Thyroid gland (tissue), 4 donors: ENCODE measurements around the gene GRIFIN. TPM values are rescaled to one million over a fixed set of nuclear protein-coding genes. Genes with fewer than 3 reads are reported as not detected.

Experiments used
- DNase-seq, 2 donors: peaks; one replicate each; pipeline ENCODE4 v3.0.0-alpha.2; 2019
- H3K27ac ChIP-seq, 3 donors: fragments of 200-600 bp; sonication (generic); 1 replicate in 2 of 3; 2 replicates in 1 of 3; pipeline ENCODE4 v1.5.1; 2016 to 2019; ENCODE audit warnings: mild to moderate bottlenecking in 1 of 3, moderate library complexity in 1 of 3
- H3K27me3 ChIP-seq: fragments of 200-600 bp; sonication (generic); one replicate; pipeline ENCODE4 v1.5.1; 2019
- H3K36me3 ChIP-seq, 2 donors: fragments of 200-600 bp; sonication (generic); one replicate each; pipeline ENCODE4 v1.5.1; 2016 to 2019
- H3K4me1 ChIP-seq, 2 donors: fragments of 200-600 bp; sonication (generic); one replicate each; pipeline ENCODE4 v1.5.1; 2017 to 2019
- H3K4me3 ChIP-seq, 3 donors: fragments of 200-600 bp; sonication (generic); replicated peaks in 1 of 3; 1 replicate in 2 of 3; 2 replicates in 1 of 3; pipeline ENCODE4 v1.5.1; 2016; ENCODE audit warnings: mild to moderate bottlenecking in 1 of 3
- H3K9me3 ChIP-seq: fragments of 200-600 bp; sonication (generic); one replicate; pipeline ENCODE4 v1.5.1; 2017
- CTCF ChIP-seq, 6 experiments: fragments of 200-600 bp in 3 of 6; fragments of 450-650 bp in 3 of 6; sonication (generic) in 3 of 6; IDR thresholded peaks; one replicate each; pipeline ENCODE4 v1.5.1; 2016 to 2019; ENCODE audit warnings: antibody characterized with exemption in 6 of 6, mild to moderate bottlenecking in 2 of 6, inconsistent platforms in 1 of 6, moderate library complexity in 1 of 6
- POLR2A ChIP-seq, 2 donors: fragments of 450-650 bp; IDR thresholded peaks; one replicate each; pipeline ENCODE4 v1.6.1; 2017; ENCODE audit warnings: antibody characterized with exemption in 2 of 2, mild to moderate bottlenecking in 2 of 2, moderate library complexity in 1 of 2
- WGBS, 2 donors: methylation state at CpG; one replicate each; pipeline ENCODE4 v1.1.5; 2017; 5-methylcytosine and 5-hydroxymethylcytosine counted together
- intact Hi-C: fragments of 100-400 bp; cut with DNase I; formaldehyde crosslinking; loops from one replicate; pipeline ENCODE4 v1.15.1; 2023
- total RNA-seq, 4 donors: library from RNA; depleted of rRNA; stranded (reverse); fragments of >200 nt; gene quantifications; one replicate each; pipeline ENCODE4 v1.2.3, GENCODE V29; 2016

Gene GRIFIN
- total RNA-seq, 4 donors from 2014 or later, result not detected

DNA sequence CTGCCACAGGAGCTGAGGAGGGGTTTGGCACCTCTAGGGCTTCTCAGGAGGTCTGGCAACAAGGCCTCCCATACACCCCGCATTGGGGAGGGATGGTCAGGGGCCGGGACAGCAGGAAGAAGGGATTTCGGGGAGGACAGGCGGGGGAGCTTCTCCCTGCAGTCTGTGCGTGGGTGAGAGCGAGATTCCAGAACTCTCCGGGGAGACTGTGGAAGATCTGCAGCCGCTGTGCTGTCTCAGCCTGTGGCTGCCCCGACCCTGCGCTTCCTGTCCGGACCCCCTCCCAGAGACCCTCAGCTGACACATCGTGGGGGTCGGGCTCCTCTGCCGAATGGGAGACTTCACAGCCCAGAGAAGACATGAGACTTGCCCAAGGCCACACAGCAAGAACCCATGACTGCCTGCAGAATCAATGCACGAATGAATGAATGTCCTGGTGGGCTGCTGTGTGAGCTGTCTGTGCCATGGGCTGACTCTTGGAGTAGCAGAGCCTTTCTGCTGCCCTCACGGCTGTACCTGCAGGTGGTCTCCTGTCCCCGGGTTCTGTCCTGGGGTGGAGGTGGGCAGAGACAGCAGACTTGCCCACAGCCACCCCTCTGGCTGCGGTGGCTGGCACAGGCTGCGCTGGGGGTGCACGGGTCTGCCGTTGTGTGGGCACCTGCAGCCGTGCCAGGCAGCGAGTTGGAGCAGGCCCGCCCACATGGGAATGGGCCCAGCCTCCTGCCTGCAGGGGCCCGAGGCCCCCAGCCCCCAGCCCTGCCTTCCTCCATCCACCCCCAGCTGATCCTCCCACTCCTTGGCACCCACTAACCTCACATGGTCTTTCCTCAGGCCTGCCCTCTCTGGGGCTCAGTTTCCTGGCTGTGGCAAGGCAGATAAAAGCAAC is 27.1 kb upstream of the GRIFIN start:
- Histone ChIP-seq H3K4me3 (no peak overlapping the region), H3K9me3 (no peaks in the 10 kb centered on the region), H3K4me1 (peaks cover 0 to 9% of the 10 kb centered on the region in 2 donors), H3K27ac (no peak overlapping the region), H3K27me3 (no peaks in the 10 kb centered on the region), H3K36me3 (no peaks in the 10 kb centered on the region)
- TF ChIP-seq CTCF (IDR thresholded peaks at IDR 0.05), result no peak
- no peak for TF ChIP-seq POLR2A (IDR thresholded peaks at IDR 0.05)
- 75 to 86% methylated on average over 16 to 23 of the region's 25 CpGs for WGBS, 2 donors
- DNase-seq, result no peak
- intact Hi-C loops, result no loop called here

DNA sequence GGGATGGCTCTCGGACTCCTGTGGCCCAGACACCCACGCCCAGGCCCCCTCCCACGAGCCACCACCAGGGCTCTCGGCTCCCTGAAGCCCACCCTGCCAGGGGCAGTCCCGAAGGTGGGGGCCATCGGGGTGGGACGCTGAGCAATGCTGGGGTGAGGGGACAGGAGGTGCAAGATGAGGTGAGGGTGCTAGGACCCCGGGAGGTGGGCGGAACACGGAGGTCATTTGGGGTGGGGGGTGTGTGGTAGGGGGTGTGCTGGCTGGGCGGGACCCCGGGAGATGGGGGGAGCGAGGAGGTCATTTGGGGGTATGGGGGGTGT is 26.4 kb upstream of the GRIFIN start:
- Histone ChIP-seq H3K9me3 (no peaks in the 10 kb centered on the region), H3K4me1 (peaks cover 0 to 7% of the 10 kb centered on the region in 2 donors), H3K27ac (no peak overlapping the region), H3K27me3 (no peaks in the 10 kb centered on the region), H3K36me3 (no peaks in the 10 kb centered on the region), H3K4me3 (no peak overlapping the region)
- DNase-seq, result no peak
- intact Hi-C loops, result no loop called here
- TF ChIP-seq POLR2A (IDR thresholded peaks at IDR 0.05) (no peak), CTCF (IDR thresholded peaks at IDR 0.05) (no peak)
- 64 to 79% methylated on average over 11 to 13 of the region's 13 CpGs for WGBS, 2 donors

GRCh38 chr7:2501947-2502646 is 25.9 kb upstream of the GRIFIN start:
- WGBS, 2 donors, result 93 to 97% methylated on average over 5 to 6 of the region's 9 CpGs
- H3K4me1 ChIP-seq, result peaks cover 0 to 5% of the 10 kb centered on the region in 2 donors
- no peak for TF ChIP-seq CTCF (IDR thresholded peaks at IDR 0.05)
- TF ChIP-seq POLR2A (IDR thresholded peaks at IDR 0.05), result no peak
- H3K36me3 ChIP-seq, result no peaks in the 10 kb centered on the region
- no peak overlapping the region for H3K4me3 ChIP-seq
- no peaks in the 10 kb centered on the region for H3K9me3 ChIP-seq
- no peaks in the 10 kb centered on the region for H3K27me3 ChIP-seq
- DNase-seq, result no peak
- no peak overlapping the region for H3K27ac ChIP-seq
- intact Hi-C loops, result no loop called here

DNA sequence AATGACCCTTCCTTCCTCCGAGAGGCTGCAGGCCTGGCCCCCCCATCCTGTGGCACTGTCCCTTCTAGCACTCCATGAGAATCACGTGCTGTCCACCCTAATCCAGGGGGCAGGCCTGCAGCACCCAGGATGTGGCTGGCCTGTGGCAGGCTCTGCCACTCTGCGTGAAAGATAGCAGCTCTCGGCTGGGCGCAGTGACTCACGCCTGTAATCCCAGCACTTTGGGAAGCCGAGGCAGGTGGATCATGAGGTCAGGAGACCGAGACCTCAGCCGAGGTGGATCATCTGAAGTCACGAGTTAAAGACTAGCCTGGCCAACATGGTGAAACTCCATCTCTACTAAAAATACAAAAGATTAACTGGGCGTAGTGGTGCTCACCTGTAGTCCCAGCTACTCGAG is 24.5 kb upstream of the GRIFIN start:
- H3K4me1 ChIP-seq, result peaks cover 0 to 5% of the 10 kb centered on the region in 2 donors
- no peak overlapping the region for H3K27ac ChIP-seq
- intact Hi-C loops, result no loop called here
- no peak for DNase-seq
- no peaks in the 10 kb centered on the region for H3K27me3 ChIP-seq
- TF ChIP-seq CTCF (IDR thresholded peaks at IDR 0.05), result no peak
- TF ChIP-seq POLR2A (IDR thresholded peaks at IDR 0.05), result no peak
- no peak overlapping the region for H3K4me3 ChIP-seq
- WGBS, 2 donors, result 84 to 90% methylated on average over 12 of the region's 12 CpGs
- H3K9me3 ChIP-seq, result no peaks in the 10 kb centered on the region
- no peaks in the 10 kb centered on the region for H3K36me3 ChIP-seq
